Measurements from ENCODE around the gene PAFAH1B1. TPM values are rescaled to one million over a fixed set of nuclear protein-coding genes. Genes with fewer than 3 reads are reported as not detected.

PAFAH1B1 gene
- total RNA-seq, 1 experiment from 2014 or later, result 89.2 TPM

GRCh38 chr17:2706911-2707510 is 113.6 kb downstream of the PAFAH1B1 start:
- Histone ChIP-seq H4K20me1 (ENCODE audit: insufficient read depth, low read depth, low read length) (peaks cover 65% of the 10 kb centered on the region), H3K27ac (ENCODE audit: low read length) (no peak overlapping the region), H3K27me3 (ENCODE audit: low read length) (no peaks in the 10 kb centered on the region), H3K36me3 (ENCODE audit: insufficient read depth, low read length) (peaks cover 3% of the 10 kb centered on the region; the same call in 1 of the 2 replicates), H3K9me2 (replicated peaks; ENCODE audit: insufficient read depth, low read length) (no peaks in the 10 kb centered on the region), H3K9ac (ENCODE audit: low read length) (no peak overlapping the region), H3K4me3 (ENCODE audit: low read length) (no peak overlapping the region), H3K9me3 (ENCODE audit: low read length) (no peaks in the 10 kb centered on the region), H3K4me1 (ENCODE audit: low read length) (peaks cover 23% of the 10 kb centered on the region), H3K4me2 (ENCODE audit: low read depth, low read length, poor library complexity, severe bottlenecking) (no peak overlapping the region), H2AFZ (ENCODE audit: low read length) (no peak overlapping the region), H3K79me2 (ENCODE audit: low read length) (peaks cover 78% of the 10 kb centered on the region)
- no peak for DNase-seq

GRCh38 chr17:2707721-2708584 is 114.5 kb downstream of the PAFAH1B1 start:
- Histone ChIP-seq H3K9me2 (replicated peaks; ENCODE audit: insufficient read depth, low read length) (no peaks in the 10 kb centered on the region), H4K20me1 (ENCODE audit: insufficient read depth, low read depth, low read length) (peaks cover 65% of the 10 kb centered on the region), H3K4me1 (ENCODE audit: low read length) (peaks cover 30% of the 10 kb centered on the region), H3K9me3 (ENCODE audit: low read length) (no peaks in the 10 kb centered on the region), H3K27ac (ENCODE audit: low read length) (0 out of 2 replicates have a peak overlapping the region, but pooled peaks have one; percentile 64), H3K4me3 (ENCODE audit: low read length) (peak overlapping the region; percentile 93; the same call in 1 of the 2 replicates), H3K9ac (ENCODE audit: low read length) (peak overlapping the region; percentile 92), H3K4me2 (ENCODE audit: low read depth, low read length, poor library complexity, severe bottlenecking) (peak overlapping the region; percentile 89), H3K36me3 (ENCODE audit: insufficient read depth, low read length) (peaks cover 3% of the 10 kb centered on the region; the same call in 1 of the 2 replicates), H3K79me2 (ENCODE audit: low read length) (peaks cover 80% of the 10 kb centered on the region), H2AFZ (ENCODE audit: low read length) (no peak overlapping the region), H3K27me3 (ENCODE audit: low read length) (no peaks in the 10 kb centered on the region)
- no peak for DNase-seq

- Histone ChIP-seq H4K20me1 (ENCODE audit: insufficient read depth, low read depth, low read length) (peaks cover 65% of the 10 kb centered on the region), H3K4me3 (ENCODE audit: low read length) (peak overlapping the region; percentile 93), H3K79me2 (ENCODE audit: low read length) (peaks cover 80% of the 10 kb centered on the region)
These were observed 115.2 kb downstream of the PAFAH1B1 start for GRCh38 chr17:2708585-2709182.

GRCh38 chr17:2709183-2709661 is 115.8 kb downstream of the PAFAH1B1 start:
- no peaks in the 10 kb centered on the region for H3K27me3 ChIP-seq (ENCODE audit: low read length)
- peak; percentile 87 for DNase-seq
- peak overlapping the region; percentile 93 for H3K4me3 ChIP-seq (ENCODE audit: low read length)

More at GRCh38 chr17:2708585-2709182, 115.2 kb downstream of the PAFAH1B1 start:
- H3K4me1 ChIP-seq (ENCODE audit: low read length), result peaks cover 30% of the 10 kb centered on the region
- H3K9ac ChIP-seq (ENCODE audit: low read length), result peak overlapping the region; percentile 92
- no peak for DNase-seq
- peak overlapping the region; percentile 64; the same call in 1 of the 2 replicates for H3K27ac ChIP-seq (ENCODE audit: low read length)
- no peaks in the 10 kb centered on the region for H3K9me2 ChIP-seq (replicated peaks; ENCODE audit: insufficient read depth, low read length)
- no peaks in the 10 kb centered on the region for H3K9me3 ChIP-seq (ENCODE audit: low read length)
- H3K4me2 ChIP-seq (ENCODE audit: low read depth, low read length, poor library complexity, severe bottlenecking), result peak overlapping the region; percentile 89
- H3K36me3 ChIP-seq (ENCODE audit: insufficient read depth, low read length), result peaks cover 3% of the 10 kb centered on the region; the same call in 1 of the 2 replicates
- no peak overlapping the region for H2AFZ ChIP-seq (ENCODE audit: low read length)
- H3K27me3 ChIP-seq (ENCODE audit: low read length), result no peaks in the 10 kb centered on the region

GRCh38 chr17:2710071-2710802 is 116.8 kb downstream of the PAFAH1B1 start:
- H3K9ac ChIP-seq (ENCODE audit: low read length), result peak overlapping the region; percentile 92
- H3K27me3 ChIP-seq (ENCODE audit: low read length), result no peaks in the 10 kb centered on the region
- H3K27ac ChIP-seq (ENCODE audit: low read length), result peak overlapping the region; percentile 64
- no peaks in the 10 kb centered on the region for H3K9me2 ChIP-seq (replicated peaks; ENCODE audit: insufficient read depth, low read length)
- H3K9me3 ChIP-seq (ENCODE audit: low read length), result no peaks in the 10 kb centered on the region
- H2AFZ ChIP-seq (ENCODE audit: low read length), result no peak overlapping the region
- peaks cover 3% of the 10 kb centered on the region; the same call in 1 of the 2 replicates for H3K36me3 ChIP-seq (ENCODE audit: insufficient read depth, low read length)
- peak overlapping the region; percentile 89 for H3K4me2 ChIP-seq (ENCODE audit: low read depth, low read length, poor library complexity, severe bottlenecking)
- peaks cover 57% of the 10 kb centered on the region for H4K20me1 ChIP-seq (ENCODE audit: insufficient read depth, low read depth, low read length)
- peak; percentile 65 for DNase-seq
- H3K4me3 ChIP-seq (ENCODE audit: low read length), result peak overlapping the region; percentile 93
- peaks cover 66% of the 10 kb centered on the region for H3K79me2 ChIP-seq (ENCODE audit: low read length)
- peaks cover 30% of the 10 kb centered on the region for H3K4me1 ChIP-seq (ENCODE audit: low read length)

More at GRCh38 chr17:2709183-2709661, 115.8 kb downstream of the PAFAH1B1 start:
- Histone ChIP-seq H3K9me2 (replicated peaks; ENCODE audit: insufficient read depth, low read length) (no peaks in the 10 kb centered on the region), H4K20me1 (ENCODE audit: insufficient read depth, low read depth, low read length) (peaks cover 65% of the 10 kb centered on the region), H3K9ac (ENCODE audit: low read length) (peak overlapping the region; percentile 92), H3K36me3 (ENCODE audit: insufficient read depth, low read length) (peaks cover 3% of the 10 kb centered on the region; the same call in 1 of the 2 replicates), H3K4me1 (ENCODE audit: low read length) (peaks cover 30% of the 10 kb centered on the region), H3K79me2 (ENCODE audit: low read length) (peaks cover 76% of the 10 kb centered on the region), H3K27ac (ENCODE audit: low read length) (peak overlapping the region; percentile 64), H3K4me2 (ENCODE audit: low read depth, low read length, poor library complexity, severe bottlenecking) (peak overlapping the region; percentile 89), H3K9me3 (ENCODE audit: low read length) (no peaks in the 10 kb centered on the region), H2AFZ (ENCODE audit: low read length) (no peak overlapping the region)

- peaks cover 30% of the 10 kb centered on the region for H3K4me1 ChIP-seq (ENCODE audit: low read length)
- H3K4me3 ChIP-seq (ENCODE audit: low read length), result peak overlapping the region; percentile 93
- DNase-seq, result peak; percentile 79
- H3K79me2 ChIP-seq (ENCODE audit: low read length), result peaks cover 58% of the 10 kb centered on the region
- H3K9me2 ChIP-seq (replicated peaks; ENCODE audit: insufficient read depth, low read length), result no peaks in the 10 kb centered on the region
- H3K9ac ChIP-seq (ENCODE audit: low read length), result peak overlapping the region; percentile 92
- peaks cover 49% of the 10 kb centered on the region for H4K20me1 ChIP-seq (ENCODE audit: insufficient read depth, low read depth, low read length)
- H3K27me3 ChIP-seq (ENCODE audit: low read length), result no peaks in the 10 kb centered on the region
- H3K36me3 ChIP-seq (ENCODE audit: insufficient read depth, low read length), result no peaks in the 10 kb centered on the region; the same call in 1 of the 2 replicates
- no peak overlapping the region for H2AFZ ChIP-seq (ENCODE audit: low read length)
- no peaks in the 10 kb centered on the region for H3K9me3 ChIP-seq (ENCODE audit: low read length)
- H3K27ac ChIP-seq (ENCODE audit: low read length), result peak overlapping the region; percentile 64
- peak overlapping the region; percentile 89 for H3K4me2 ChIP-seq (ENCODE audit: low read depth, low read length, poor library complexity, severe bottlenecking)
These were observed 117.6 kb downstream of the PAFAH1B1 start for GRCh38 chr17:2710803-2711607.

All from Karpas-422 (cell line).